ENCODE measurements around the gene C1R. TPM values are rescaled to one million over a fixed set of nuclear protein-coding genes. Genes with fewer than 3 reads are reported as not detected.
"Not testable (repeated sequence)": the region's sequence is repeated elsewhere in the genome, so short reads cannot be mapped to it uniquely, and the experiment has no call there.

C1R gene
- total RNA-seq, 1 donor from 2014 or later = 2.5 TPM

GRCh38 chr12:7058163-7058845, 33.9 kb downstream of the C1R start:
- DNase-seq (ENCODE audit: low read depth) = no peak
- TF ChIP-seq CTCF (conservative IDR thresholded peaks at IDR 0.05; ENCODE audit: low read depth, low read length) = no peak

GRCh38 chr12:7055736-7056135, 36.5 kb downstream of the C1R start:
- not testable (repeated sequence) for DNase-seq (ENCODE audit: low read depth); H3K4me3 ChIP-seq (ENCODE audit: low read depth, low read length)

More at GRCh38 chr12:7058163-7058845, 33.9 kb downstream of the C1R start:
- no peak overlapping the region for H3K4me3 ChIP-seq (ENCODE audit: low read depth, low read length)

- no peak for DNase-seq (ENCODE audit: low read depth)
- no peak for TF ChIP-seq CTCF (conservative IDR thresholded peaks at IDR 0.05; ENCODE audit: low read depth, low read length)
- H3K4me3 ChIP-seq (ENCODE audit: low read depth, low read length) = no peak overlapping the region
These were observed 37.3 kb downstream of the C1R start for GRCh38 chr12:7054925-7055324.

GRCh38 chr12:7049973-7050372, 42.3 kb downstream of the C1R start:
- not testable (repeated sequence) for DNase-seq (ENCODE audit: low read depth); H3K4me3 ChIP-seq (ENCODE audit: low read depth, low read length)

GRCh38 chr12:7049445-7049951, 42.7 kb downstream of the C1R start:
- DNase-seq (ENCODE audit: low read depth); H3K4me3 ChIP-seq (ENCODE audit: low read depth, low read length): not testable (repeated sequence)

GRCh38 chr12:7047306-7047705, 44.9 kb downstream of the C1R start:
- no peak for TF ChIP-seq CTCF (conservative IDR thresholded peaks at IDR 0.05; ENCODE audit: low read depth, low read length)
- no peak overlapping the region for H3K4me3 ChIP-seq (ENCODE audit: low read depth, low read length)
- no peak for DNase-seq (ENCODE audit: low read depth)

GRCh38 chr12:7046383-7047105, 45.7 kb downstream of the C1R start:
- DNase-seq (ENCODE audit: low read depth) = no peak
- TF ChIP-seq CTCF (conservative IDR thresholded peaks at IDR 0.05; ENCODE audit: low read depth, low read length) = no peak
- no peak overlapping the region for H3K4me3 ChIP-seq (ENCODE audit: low read depth, low read length)

- no peak for TF ChIP-seq CTCF (conservative IDR thresholded peaks at IDR 0.05; ENCODE audit: low read depth, low read length)
- H3K4me3 ChIP-seq (ENCODE audit: low read depth, low read length) = no peak overlapping the region
- DNase-seq (ENCODE audit: low read depth) = no peak
These were observed 46.3 kb downstream of the C1R start for GRCh38 chr12:7045913-7046312.
